Measurements from ENCODE around the gene LAMA2.

DNA sequence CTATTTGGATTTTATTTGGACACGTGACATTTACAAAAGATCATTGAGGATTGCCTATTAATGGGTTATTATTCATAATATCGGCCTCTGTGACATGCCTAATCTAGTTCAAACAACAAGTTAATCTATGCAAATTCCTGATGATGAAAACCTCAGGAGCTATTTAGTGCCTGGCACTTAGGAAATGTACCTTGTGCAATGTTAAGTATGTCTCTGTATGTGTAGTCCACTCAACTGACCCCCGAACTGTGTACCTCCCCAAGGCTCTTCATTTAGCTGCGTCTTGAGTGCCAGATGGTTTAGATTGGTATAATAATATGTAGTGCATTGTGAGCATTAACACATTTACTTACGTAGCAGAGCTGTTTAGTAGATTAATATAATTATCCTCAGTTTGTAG is 6.9 kb downstream of the LAMA2 start:
- TF ChIP-seq EP300 (IDR thresholded peaks at IDR 0.05): no peak
- TF ChIP-seq, protein P1, sequence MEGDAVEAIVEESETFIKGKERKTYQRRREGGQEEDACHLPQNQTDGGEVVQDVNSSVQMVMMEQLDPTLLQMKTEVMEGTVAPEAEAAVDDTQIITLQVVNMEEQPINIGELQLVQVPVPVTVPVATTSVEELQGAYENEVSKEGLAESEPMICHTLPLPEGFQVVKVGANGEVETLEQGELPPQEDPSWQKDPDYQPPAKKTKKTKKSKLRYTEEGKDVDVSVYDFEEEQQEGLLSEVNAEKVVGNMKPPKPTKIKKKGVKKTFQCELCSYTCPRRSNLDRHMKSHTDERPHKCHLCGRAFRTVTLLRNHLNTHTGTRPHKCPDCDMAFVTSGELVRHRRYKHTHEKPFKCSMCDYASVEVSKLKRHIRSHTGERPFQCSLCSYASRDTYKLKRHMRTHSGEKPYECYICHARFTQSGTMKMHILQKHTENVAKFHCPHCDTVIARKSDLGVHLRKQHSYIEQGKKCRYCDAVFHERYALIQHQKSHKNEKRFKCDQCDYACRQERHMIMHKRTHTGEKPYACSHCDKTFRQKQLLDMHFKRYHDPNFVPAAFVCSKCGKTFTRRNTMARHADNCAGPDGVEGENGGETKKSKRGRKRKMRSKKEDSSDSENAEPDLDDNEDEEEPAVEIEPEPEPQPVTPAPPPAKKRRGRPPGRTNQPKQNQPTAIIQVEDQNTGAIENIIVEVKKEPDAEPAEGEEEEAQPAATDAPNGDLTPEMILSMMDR (IDR thresholded peaks at IDR 0.05): no peak
